C4-2B (cell line): ENCODE measurements around the gene MAP2K2.

Experiments
- CTCF ChIP-seq: fragments of 450-650 bp; conservative IDR thresholded peaks from 2 replicates; pipeline ENCODE4 v1.5.1; 2017; ENCODE audit warnings: mild to moderate bottlenecking
- ZFX ChIP-seq: fragments of 450-650 bp; IDR thresholded peaks from 2 replicates; pipeline ENCODE4 v1.6.1; 2017

GRCh38 chr19:4058693-4059452 lies 65.0 kb downstream of the MAP2K2 start:
- TF ChIP-seq CTCF (no peak), ZFX (no peak)
